Panc1 (cell line): ENCODE results near the gene ZNF526. TPM values are rescaled to one million over a fixed set of nuclear protein-coding genes. Genes with fewer than 3 reads are reported as not detected.

Experiments used
- ATAC-seq: fragments of 200-7000 bp; cut with Tn5 transposase; 2 replicates; pipeline ENCODE4 v1.9.1; 2020; ENCODE audit warnings: mild to moderate bottlenecking, moderate library complexity
- BruUV-seq: library from RNA; stranded (reverse); fragments of 400-500 nt; replicated peaks from 2 replicates; lab custom pipeline; 2021; lab: Mats Ljungman, UMichigan
- CTCF ChIA-PET: fragments of 300-600 bp; sonication (Branson Sonifier 250); formaldehyde crosslinking; loops from one replicate; lab custom pipeline; 2022; ENCODE audit warnings: antibody characterized with exemption; lab: Charles Lee
- POLR2A ChIA-PET: fragments of 300-600 bp; sonication (Branson Sonifier 250); formaldehyde crosslinking; loops from one replicate; lab custom pipeline; 2022; ENCODE audit warnings: antibody characterized with exemption; lab: Charles Lee
- DNase-seq: peaks from one replicate; pipeline ENCODE4 v3.0.0-alpha.2; 2010; ENCODE audit warnings: low read depth, low spot score
- H3K27ac ChIP-seq: 2 replicates; pipeline ENCODE4 v1.5.1; 2011; ENCODE audit warnings: mild to moderate bottlenecking, low read length, inconsistent platforms
- H3K27me3 ChIP-seq: fragments of 200-500 bp; sonication (Bioruptor generic); 2 replicates; pipeline ENCODE4 v1.6.0; 2014; ENCODE audit warnings: low read length, inconsistent platforms; ENCODE audit not compliant: control insufficient read depth, insufficient read depth
- H3K36me3 ChIP-seq: fragments of 200-500 bp; sonication (Bioruptor generic); 2 replicates; pipeline ENCODE4 v1.5.1; 2014; ENCODE audit warnings: inconsistent platforms, mild to moderate bottlenecking, low read length, moderate library complexity; ENCODE audit not compliant: control insufficient read depth, insufficient read depth
- H3K4me1 ChIP-seq: 2 replicates; pipeline ENCODE4 v1.5.1; 2011; ENCODE audit warnings: inconsistent platforms, mild to moderate bottlenecking, low read length, moderate library complexity; ENCODE audit not compliant: control insufficient read depth, insufficient read depth
- H3K4me3 ChIP-seq, 2 experiments: 2 replicates each; pipeline ENCODE4 v1.5.1; 2011 to 2012; ENCODE audit warnings: low read depth in 2 of 2, low read length in 2 of 2, mild to moderate bottlenecking in 2 of 2, inconsistent platforms in 1 of 2, moderate library complexity in 1 of 2
- H3K9me3 ChIP-seq: fragments of 200-500 bp; sonication (Bioruptor generic); 2 replicates; pipeline ENCODE4 v1.5.1; 2014; ENCODE audit warnings: low read depth, mild to moderate bottlenecking, inconsistent platforms, low read length, moderate library complexity; ENCODE audit not compliant: control insufficient read depth, insufficient read depth
- POLR2AphosphoS5 ChIP-seq: IDR thresholded peaks from 2 replicates; pipeline ENCODE4 v1.6.1; 2012; ENCODE audit warnings: mild to moderate bottlenecking, low read depth, low read length, moderate library complexity
- SIN3A ChIP-seq: IDR thresholded peaks from 2 replicates; pipeline ENCODE4 v1.6.1; 2012; ENCODE audit warnings: low read depth, mild to moderate bottlenecking, low read length, moderate library complexity, borderline replicate concordance; ENCODE audit not compliant: insufficient read depth
- TCF7L2 ChIP-seq: IDR thresholded peaks from 2 replicates; pipeline ENCODE4 v1.6.1; 2011; ENCODE audit warnings: mild to moderate bottlenecking, low read depth, low read length, inconsistent platforms
- in situ Hi-C: cut with HindIII; loops from 2 replicates; pipeline ENCODE4 v1.10.0; 2016; ENCODE audit warnings: low sequenced_read_pairs, low pct_unique_long_range_greater_than_20kb
- intact Hi-C: fragments of 100-400 bp; cut with micrococcal nuclease; formaldehyde crosslinking; loops from one replicate; pipeline ENCODE4 v1.10.0; 2022; ENCODE audit not compliant: unreplicated experiment
- total RNA-seq: library from RNA; stranded (reverse); gene quantifications from one replicate; pipeline ENCODE4 v1.2.1, GENCODE V29; 2021; ENCODE audit not compliant: unreplicated experiment
- TF ChIP-seq, protein P1 (sequence below), 2 experiments: IDR thresholded peaks; 2 replicates each; pipeline ENCODE4 v1.6.1; 2011 to 2012; ENCODE audit warnings: low read depth in 2 of 2, control low read depth in 1 of 2, low read length in 1 of 2, mild to moderate bottlenecking in 1 of 2, moderate library complexity in 1 of 2; ENCODE audit not compliant: insufficient read depth in 1 of 2
- TF ChIP-seq, protein P2 (sequence below): fragments of 450-650 bp; IDR thresholded peaks from 2 replicates; pipeline ENCODE4 v1.5.1; 2017; ENCODE audit warnings: mild to moderate bottlenecking

Gene ZNF526
- total RNA-seq, 1 experiment from 2014 or later: 10.5 TPM

DNA sequence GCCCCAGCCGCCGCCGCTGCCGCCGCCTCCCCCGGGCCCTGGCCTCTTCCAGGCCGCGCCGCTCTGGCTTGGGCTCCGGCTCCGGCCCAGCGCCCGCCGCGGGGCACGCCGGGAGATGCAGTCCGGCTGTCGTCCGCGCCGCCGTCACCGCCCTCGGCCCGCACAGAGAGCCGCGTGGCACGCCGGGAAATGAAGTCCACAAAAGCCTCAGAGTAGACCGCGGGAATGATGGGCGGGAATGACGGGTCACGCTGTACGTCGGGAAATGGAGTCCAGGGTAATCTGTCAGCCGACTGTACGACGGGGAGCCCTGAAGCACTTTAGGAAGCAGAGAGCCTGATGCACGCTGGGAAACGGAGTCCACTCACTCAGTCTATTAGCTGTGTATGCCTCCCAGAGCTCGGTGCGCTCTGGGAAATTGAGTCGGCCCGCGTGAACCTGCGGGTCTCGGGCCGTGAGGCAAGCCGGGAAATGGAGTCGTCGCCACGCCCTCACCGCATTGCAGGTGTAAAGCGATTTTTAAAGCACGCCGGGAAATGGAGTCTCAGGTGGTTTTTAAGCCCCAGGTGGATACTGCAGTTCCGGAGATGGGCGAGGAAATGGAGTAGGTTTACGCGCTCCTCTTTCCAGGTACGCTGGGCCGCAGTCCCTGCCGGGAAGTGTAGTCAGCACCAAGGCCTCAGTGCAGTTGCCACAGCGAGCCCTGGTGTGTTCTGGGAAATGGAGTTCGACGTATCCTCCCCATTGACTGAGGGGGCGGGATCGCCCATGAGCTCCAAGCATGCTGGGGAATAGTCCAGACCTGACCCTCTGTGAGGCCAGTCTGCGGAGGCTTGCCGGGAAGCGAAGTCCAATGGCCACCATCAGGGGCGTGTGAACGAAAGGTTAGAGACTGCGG lies 22.6 kb downstream of the ZNF526 start, which contains the start of gene GSK3A:
Gene GSK3A (minus strand): TSS at position 91 of the 898 bp plus-strand sequence. CDS start 137 bp downstream, outside the sequence.
- in situ Hi-C loops (no loop called here), intact Hi-C loops (no loop called here)
- Histone ChIP-seq H3K36me3 (peaks cover 5% of the 10 kb centered on the region; the same call in 1 of the 2 replicates), H3K9me3 (no peaks in the 10 kb centered on the region), H3K4me3 (peak within 1 kb of the TSS; percentile 73 to 93), H3K27ac (peak within 1 kb of the TSS; percentile 94), H3K4me1 (peaks cover 21% of the 10 kb centered on the region), H3K27me3 (no peaks in the 10 kb centered on the region)
- peak; percentile 92 for DNase-seq
- POLR2A ChIA-PET: interaction anchor here (0.6 kb wide), 1 partner anchor 26 kb away, joined by 3 read pairs; no protein-coding TSS in a partner anchor
- ATAC-seq: peak; percentile 85
- peak; percentile 57; the same call in 1 of the 2 replicates for TF ChIP-seq SIN3A
- peak; percentile 83 for TF ChIP-seq POLR2AphosphoS5
- TF ChIP-seq, protein P1, sequence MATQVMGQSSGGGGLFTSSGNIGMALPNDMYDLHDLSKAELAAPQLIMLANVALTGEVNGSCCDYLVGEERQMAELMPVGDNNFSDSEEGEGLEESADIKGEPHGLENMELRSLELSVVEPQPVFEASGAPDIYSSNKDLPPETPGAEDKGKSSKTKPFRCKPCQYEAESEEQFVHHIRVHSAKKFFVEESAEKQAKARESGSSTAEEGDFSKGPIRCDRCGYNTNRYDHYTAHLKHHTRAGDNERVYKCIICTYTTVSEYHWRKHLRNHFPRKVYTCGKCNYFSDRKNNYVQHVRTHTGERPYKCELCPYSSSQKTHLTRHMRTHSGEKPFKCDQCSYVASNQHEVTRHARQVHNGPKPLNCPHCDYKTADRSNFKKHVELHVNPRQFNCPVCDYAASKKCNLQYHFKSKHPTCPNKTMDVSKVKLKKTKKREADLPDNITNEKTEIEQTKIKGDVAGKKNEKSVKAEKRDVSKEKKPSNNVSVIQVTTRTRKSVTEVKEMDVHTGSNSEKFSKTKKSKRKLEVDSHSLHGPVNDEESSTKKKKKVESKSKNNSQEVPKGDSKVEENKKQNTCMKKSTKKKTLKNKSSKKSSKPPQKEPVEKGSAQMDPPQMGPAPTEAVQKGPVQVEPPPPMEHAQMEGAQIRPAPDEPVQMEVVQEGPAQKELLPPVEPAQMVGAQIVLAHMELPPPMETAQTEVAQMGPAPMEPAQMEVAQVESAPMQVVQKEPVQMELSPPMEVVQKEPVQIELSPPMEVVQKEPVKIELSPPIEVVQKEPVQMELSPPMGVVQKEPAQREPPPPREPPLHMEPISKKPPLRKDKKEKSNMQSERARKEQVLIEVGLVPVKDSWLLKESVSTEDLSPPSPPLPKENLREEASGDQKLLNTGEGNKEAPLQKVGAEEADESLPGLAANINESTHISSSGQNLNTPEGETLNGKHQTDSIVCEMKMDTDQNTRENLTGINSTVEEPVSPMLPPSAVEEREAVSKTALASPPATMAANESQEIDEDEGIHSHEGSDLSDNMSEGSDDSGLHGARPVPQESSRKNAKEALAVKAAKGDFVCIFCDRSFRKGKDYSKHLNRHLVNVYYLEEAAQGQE (IDR thresholded peaks at IDR 0.05; ENCODE audit: insufficient read depth in 1 of 2, low read depth in 2 of 2, low read length in 1 of 2): no peak
- peak; percentile 64 for TF ChIP-seq TCF7L2
- TF ChIP-seq, protein P2, sequence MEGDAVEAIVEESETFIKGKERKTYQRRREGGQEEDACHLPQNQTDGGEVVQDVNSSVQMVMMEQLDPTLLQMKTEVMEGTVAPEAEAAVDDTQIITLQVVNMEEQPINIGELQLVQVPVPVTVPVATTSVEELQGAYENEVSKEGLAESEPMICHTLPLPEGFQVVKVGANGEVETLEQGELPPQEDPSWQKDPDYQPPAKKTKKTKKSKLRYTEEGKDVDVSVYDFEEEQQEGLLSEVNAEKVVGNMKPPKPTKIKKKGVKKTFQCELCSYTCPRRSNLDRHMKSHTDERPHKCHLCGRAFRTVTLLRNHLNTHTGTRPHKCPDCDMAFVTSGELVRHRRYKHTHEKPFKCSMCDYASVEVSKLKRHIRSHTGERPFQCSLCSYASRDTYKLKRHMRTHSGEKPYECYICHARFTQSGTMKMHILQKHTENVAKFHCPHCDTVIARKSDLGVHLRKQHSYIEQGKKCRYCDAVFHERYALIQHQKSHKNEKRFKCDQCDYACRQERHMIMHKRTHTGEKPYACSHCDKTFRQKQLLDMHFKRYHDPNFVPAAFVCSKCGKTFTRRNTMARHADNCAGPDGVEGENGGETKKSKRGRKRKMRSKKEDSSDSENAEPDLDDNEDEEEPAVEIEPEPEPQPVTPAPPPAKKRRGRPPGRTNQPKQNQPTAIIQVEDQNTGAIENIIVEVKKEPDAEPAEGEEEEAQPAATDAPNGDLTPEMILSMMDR: no peak
- BruUV-seq: no TSS peak
- CTCF ChIA-PET: no interaction called here

DNA sequence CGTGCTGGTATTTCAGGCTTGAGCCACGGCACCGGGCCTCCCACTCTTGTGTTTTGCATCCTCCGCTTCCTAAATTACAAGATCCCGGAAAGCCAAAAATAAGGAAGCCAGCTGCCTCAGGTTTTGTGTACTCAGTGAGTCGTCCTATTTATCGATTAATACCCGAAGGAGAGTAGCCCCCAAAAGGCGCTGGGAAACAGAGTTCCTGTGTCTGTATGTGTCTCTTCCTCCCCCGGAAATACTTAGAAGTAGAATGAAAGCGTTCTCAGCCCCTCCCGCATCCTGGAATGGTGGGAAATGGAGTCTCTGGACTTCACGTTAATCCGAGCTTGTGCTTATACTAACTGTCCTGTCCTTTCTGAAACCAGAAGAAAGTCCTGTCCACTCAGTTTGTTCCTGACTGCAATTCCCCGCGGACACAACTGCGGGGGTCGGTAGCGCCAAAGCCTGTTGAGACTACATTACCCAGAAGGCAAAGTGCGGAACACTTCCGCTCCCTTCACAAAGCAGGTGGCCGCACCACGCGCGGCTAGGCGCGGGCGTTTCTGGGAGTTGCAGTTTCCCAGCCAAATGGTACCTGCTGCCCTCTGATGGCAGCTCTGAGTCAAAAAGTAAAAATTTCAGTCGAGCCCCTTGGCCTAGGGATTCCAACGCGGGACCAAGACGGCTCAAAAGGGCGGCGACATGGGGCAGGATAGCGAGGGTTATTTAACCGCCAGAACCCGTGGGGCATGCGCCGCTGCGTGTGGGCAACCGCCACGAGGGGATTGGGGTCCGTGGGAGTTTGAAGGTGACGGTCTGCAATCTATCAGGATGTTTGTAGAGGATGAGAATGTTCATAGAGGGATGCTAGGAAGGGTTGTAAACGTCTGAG lies 24.5 kb downstream of the ZNF526 start:
- ATAC-seq: peak; percentile 61
- H3K4me3 ChIP-seq: peak overlapping the region; percentile 73 to 80
- TF ChIP-seq POLR2AphosphoS5 (no peak), TCF7L2 (peak; percentile 69), SIN3A (no peak)
- TF ChIP-seq, protein P2: peak; percentile 79
- intact Hi-C loops (loop anchor here (5.0 kb wide), 1 partner anchor 38 kb away; no protein-coding TSS in a partner anchor), in situ Hi-C loops (no loop called here)
- no peaks in the 10 kb centered on the region for H3K27me3 ChIP-seq
- CTCF ChIA-PET: interaction anchor here (0.5 to 4.5 kb wide), 3 partner anchors 17 to 81 kb away, joined by 3 to 38 read pairs (median 4); no protein-coding TSS in a partner anchor
- POLR2A ChIA-PET: no interaction called here
- peak overlapping the region; percentile 92 for H3K27ac ChIP-seq
- H3K4me1 ChIP-seq: peaks cover 27% of the 10 kb centered on the region
- H3K9me3 ChIP-seq: no peaks in the 10 kb centered on the region
- H3K36me3 ChIP-seq: peaks cover 5% of the 10 kb centered on the region; the same call in 1 of the 2 replicates
- no TSS peak for BruUV-seq
- DNase-seq: peak; percentile 86
